PC-9 (cell line): ENCODE data around the gene OLFML2A.

ENCODE experiments used
- EZH2 ChIP-seq: fragments of 200-600 bp; sonication (generic); IDR thresholded peaks from 2 replicates; pipeline ENCODE4 v1.8.0; 2017; ENCODE audit warnings: antibody characterized with exemption, low read depth
- TF ChIP-seq, protein P1 (sequence below): fragments of 200-600 bp; sonication (generic); conservative IDR thresholded peaks from 2 replicates; pipeline ENCODE4 v1.6.1; 2017; ENCODE audit warnings: mixed run types, antibody characterized with exemption, mild to moderate bottlenecking, moderate library complexity

DNA sequence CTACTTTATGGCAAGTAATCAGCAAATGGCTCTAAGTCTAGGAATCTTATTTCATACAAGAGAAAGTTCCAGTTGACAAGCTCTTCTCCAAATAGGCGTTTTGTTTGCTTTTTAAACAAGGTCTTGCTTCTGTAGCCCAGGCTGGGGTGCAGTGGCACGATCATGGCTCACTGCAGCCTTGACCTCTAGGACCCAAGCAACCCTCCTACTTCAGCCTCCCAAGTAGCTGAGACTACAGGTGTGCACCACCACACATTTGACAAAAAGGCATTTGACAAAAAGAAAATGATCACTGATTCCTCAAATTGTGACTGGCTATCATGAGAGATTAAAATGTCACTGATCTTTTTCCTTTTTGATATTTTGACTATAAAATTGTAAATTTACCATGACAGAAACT lies 37.6 kb upstream of the OLFML2A start:
- TF ChIP-seq, protein P1, sequence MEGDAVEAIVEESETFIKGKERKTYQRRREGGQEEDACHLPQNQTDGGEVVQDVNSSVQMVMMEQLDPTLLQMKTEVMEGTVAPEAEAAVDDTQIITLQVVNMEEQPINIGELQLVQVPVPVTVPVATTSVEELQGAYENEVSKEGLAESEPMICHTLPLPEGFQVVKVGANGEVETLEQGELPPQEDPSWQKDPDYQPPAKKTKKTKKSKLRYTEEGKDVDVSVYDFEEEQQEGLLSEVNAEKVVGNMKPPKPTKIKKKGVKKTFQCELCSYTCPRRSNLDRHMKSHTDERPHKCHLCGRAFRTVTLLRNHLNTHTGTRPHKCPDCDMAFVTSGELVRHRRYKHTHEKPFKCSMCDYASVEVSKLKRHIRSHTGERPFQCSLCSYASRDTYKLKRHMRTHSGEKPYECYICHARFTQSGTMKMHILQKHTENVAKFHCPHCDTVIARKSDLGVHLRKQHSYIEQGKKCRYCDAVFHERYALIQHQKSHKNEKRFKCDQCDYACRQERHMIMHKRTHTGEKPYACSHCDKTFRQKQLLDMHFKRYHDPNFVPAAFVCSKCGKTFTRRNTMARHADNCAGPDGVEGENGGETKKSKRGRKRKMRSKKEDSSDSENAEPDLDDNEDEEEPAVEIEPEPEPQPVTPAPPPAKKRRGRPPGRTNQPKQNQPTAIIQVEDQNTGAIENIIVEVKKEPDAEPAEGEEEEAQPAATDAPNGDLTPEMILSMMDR: no peak
- TF ChIP-seq EZH2: no peak
